ENCODE data around the gene SLC6A11.

The SLC6A11 gene

GRCh38 chr3:10841100-10841499 is 25.1 kb downstream of the SLC6A11 start:
- DNase-seq (ENCODE audit: low read depth) = no peak

GRCh38 chr3:10843378-10843777 is 27.4 kb downstream of the SLC6A11 start:
- DNase-seq (ENCODE audit: low read depth) = no peak

- DNase-seq (ENCODE audit: low read depth) = no peak
Observed at GRCh38 chr3:10845001-10845761, 29.2 kb downstream of the SLC6A11 start.

- no peak for DNase-seq (ENCODE audit: low read depth)
Observed at GRCh38 chr3:10845839-10846656, 30.0 kb downstream of the SLC6A11 start.

- DNase-seq (ENCODE audit: low read depth) = no peak
Observed at GRCh38 chr3:10846657-10846975, 30.6 kb downstream of the SLC6A11 start.

GRCh38 chr3:10848261-10848660 is 32.2 kb downstream of the SLC6A11 start:
- DNase-seq (ENCODE audit: low read depth) = no peak

- no peak for DNase-seq (ENCODE audit: low read depth)
Observed at GRCh38 chr3:10852066-10852808, 36.2 kb downstream of the SLC6A11 start.

- no peak for DNase-seq (ENCODE audit: low read depth)
Observed at GRCh38 chr3:10855083-10855870, 39.2 kb downstream of the SLC6A11 start.

- DNase-seq (ENCODE audit: low read depth) = no peak
Observed at GRCh38 chr3:10855871-10856662, 40.0 kb downstream of the SLC6A11 start.

GRCh38 chr3:10857235-10857634 is 41.2 kb downstream of the SLC6A11 start:
- no peak for DNase-seq (ENCODE audit: low read depth)

GRCh38 chr3:10858091-10858490 is 42.1 kb downstream of the SLC6A11 start:
- DNase-seq (ENCODE audit: low read depth) = no peak

GRCh38 chr3:10867384-10867783 is 51.4 kb downstream of the SLC6A11 start:
- DNase-seq (ENCODE audit: low read depth) = no peak

GRCh38 chr3:10869460-10869859 is 53.4 kb downstream of the SLC6A11 start:
- DNase-seq (ENCODE audit: low read depth) = no peak

- no peak for DNase-seq (ENCODE audit: low read depth)
Observed at GRCh38 chr3:10870296-10870695, 54.3 kb downstream of the SLC6A11 start.

- no peak for DNase-seq (ENCODE audit: low read depth)
Observed at GRCh38 chr3:10873415-10873814, 57.4 kb downstream of the SLC6A11 start.

- DNase-seq (ENCODE audit: low read depth) = no peak
Observed at GRCh38 chr3:10875914-10876313, 59.9 kb downstream of the SLC6A11 start.

- DNase-seq (ENCODE audit: low read depth) = no peak
Observed at GRCh38 chr3:10876661-10877060, 60.6 kb downstream of the SLC6A11 start.

GRCh38 chr3:10882851-10883250 is 66.8 kb downstream of the SLC6A11 start:
- DNase-seq (ENCODE audit: low read depth) = no peak

- no peak for DNase-seq (ENCODE audit: low read depth)
Observed at GRCh38 chr3:10883478-10884234, 67.6 kb downstream of the SLC6A11 start.

- no peak for DNase-seq (ENCODE audit: low read depth)
Observed at GRCh38 chr3:10887015-10887414, 71.0 kb downstream of the SLC6A11 start.

Data from stimulated activated CD4-positive, alpha-beta T cell treated with anti-CD3 and anti-CD28 coated beads, Interleukin-2, amount 100 ng/mL, for 4 hours (primary cell).